HEK293 (cell line): Measurements from ENCODE around the gene ADH1C.
"Not testable (repeated sequence)": the region's sequence is repeated elsewhere in the genome, so short reads cannot be mapped to it uniquely, and the experiment has no call there.

Experiments
- CTCF ChIP-seq: fragments of 450-650 bp; formaldehyde crosslinking; IDR thresholded peaks from 2 replicates; pipeline ENCODE4 v1.5.1; 2016; ENCODE audit warnings: missing biosample characterization, missing genetic modification characterization
- PRDM1 ChIP-seq: fragments of 450-650 bp; formaldehyde crosslinking; IDR thresholded peaks from 2 replicates; pipeline ENCODE4; 2016; ENCODE audit warnings: missing biosample characterization, missing genetic modification characterization
- ZNF335 ChIP-seq: fragments of 450-650 bp; formaldehyde crosslinking; conservative IDR thresholded peaks from 2 replicates; pipeline ENCODE4 v1.5.1; 2016; ENCODE audit warnings: missing biosample characterization, missing genetic modification characterization
- ZNF391 ChIP-seq: fragments of 450-650 bp; formaldehyde crosslinking; IDR thresholded peaks from 2 replicates; pipeline ENCODE4 v1.5.1; 2016; ENCODE audit warnings: low read depth, missing biosample characterization, missing genetic modification characterization, borderline replicate concordance
- TF ChIP-seq, protein P1 (sequence below): fragments of 450-650 bp; formaldehyde crosslinking; IDR thresholded peaks from 2 replicates; pipeline ENCODE4 v1.5.1; 2016; ENCODE audit warnings: missing biosample characterization, missing genetic modification characterization

GRCh38 chr4:99377341-99377740 is 24.8 kb upstream of the ADH1C start:
- not testable (repeated sequence) for TF ChIP-seq ZNF391 (tag by site-specific recombination); ZNF335 (tag by site-specific recombination); PRDM1 (tag by site-specific recombination); CTCF
- TF ChIP-seq, protein P1, sequence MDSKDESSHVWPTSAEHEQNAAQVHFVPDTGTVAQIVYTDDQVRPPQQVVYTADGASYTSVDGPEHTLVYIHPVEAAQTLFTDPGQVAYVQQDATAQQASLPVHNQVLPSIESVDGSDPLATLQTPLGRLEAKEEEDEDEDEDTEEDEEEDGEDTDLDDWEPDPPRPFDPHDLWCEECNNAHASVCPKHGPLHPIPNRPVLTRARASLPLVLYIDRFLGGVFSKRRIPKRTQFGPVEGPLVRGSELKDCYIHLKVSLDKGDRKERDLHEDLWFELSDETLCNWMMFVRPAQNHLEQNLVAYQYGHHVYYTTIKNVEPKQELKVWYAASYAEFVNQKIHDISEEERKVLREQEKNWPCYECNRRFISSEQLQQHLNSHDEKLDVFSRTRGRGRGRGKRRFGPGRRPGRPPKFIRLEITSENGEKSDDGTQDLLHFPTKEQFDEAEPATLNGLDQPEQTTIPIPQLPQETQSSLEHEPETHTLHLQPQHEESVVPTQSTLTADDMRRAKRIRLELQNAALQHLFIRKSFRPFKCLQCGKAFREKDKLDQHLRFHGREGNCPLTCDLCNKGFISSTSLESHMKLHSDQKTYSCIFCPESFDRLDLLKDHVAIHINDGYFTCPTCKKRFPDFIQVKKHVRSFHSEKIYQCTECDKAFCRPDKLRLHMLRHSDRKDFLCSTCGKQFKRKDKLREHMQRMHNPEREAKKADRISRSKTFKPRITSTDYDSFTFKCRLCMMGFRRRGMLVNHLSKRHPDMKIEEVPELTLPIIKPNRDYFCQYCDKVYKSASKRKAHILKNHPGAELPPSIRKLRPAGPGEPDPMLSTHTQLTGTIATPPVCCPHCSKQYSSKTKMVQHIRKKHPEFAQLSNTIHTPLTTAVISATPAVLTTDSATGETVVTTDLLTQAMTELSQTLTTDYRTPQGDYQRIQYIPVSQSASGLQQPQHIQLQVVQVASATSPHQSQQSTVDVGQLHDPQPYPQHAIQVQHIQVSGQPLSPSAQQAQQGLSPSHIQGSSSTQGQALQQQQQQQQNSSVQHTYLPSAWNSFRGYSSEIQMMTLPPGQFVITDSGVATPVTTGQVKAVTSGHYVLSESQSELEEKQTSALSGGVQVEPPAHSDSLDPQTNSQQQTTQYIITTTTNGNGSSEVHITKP (tag by site-specific recombination), result not testable (repeated sequence)
